ENCODE data around the gene LCTL. TPM values are rescaled to one million over a fixed set of nuclear protein-coding genes. Genes with fewer than 3 reads are reported as not detected.

The LCTL gene
- polyA plus RNA-seq, 1 donor from 2014 or later = not detected

DNA sequence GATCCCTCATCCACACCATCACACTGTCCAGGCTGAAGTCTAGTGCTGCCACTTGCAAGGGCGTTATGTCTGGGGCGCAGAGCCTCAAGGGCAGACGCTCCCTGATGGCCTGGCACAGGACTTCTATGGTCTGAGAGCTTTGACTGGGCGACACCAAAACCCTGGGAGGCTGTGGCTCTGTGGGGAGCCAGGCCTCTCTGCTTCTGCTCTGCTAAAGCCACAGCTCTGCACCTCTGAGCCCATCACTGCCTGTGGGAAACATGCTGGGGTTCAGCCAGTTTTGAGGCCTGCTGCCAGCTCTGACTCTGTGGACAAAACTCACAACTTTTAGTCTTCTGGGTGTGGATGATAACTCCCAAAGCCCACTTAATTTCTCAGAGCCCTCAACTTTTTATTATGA lies 6.3 kb upstream of the LCTL start:
- no peaks in the 10 kb centered on the region for H3K9me3 ChIP-seq (ENCODE audit: low read length)
- H3K4me2 ChIP-seq (ENCODE audit: low read length) = no peak overlapping the region
- no peak overlapping the region for H3K9ac ChIP-seq (ENCODE audit: low read length)
- no peak for TF ChIP-seq SMC3 (conservative IDR thresholded peaks at IDR 0.05; ENCODE audit: poor library complexity)
- no peak for TF ChIP-seq MXI1 (conservative IDR thresholded peaks at IDR 0.05; ENCODE audit: poor library complexity, severe bottlenecking)
- no peak for TF ChIP-seq POLR2AphosphoS5 (IDR thresholded peaks at IDR 0.05)
- TF ChIP-seq EP300 (conservative IDR thresholded peaks at IDR 0.05; ENCODE audit: poor library complexity, severe bottlenecking) = no peak
- TF ChIP-seq, protein P1, sequence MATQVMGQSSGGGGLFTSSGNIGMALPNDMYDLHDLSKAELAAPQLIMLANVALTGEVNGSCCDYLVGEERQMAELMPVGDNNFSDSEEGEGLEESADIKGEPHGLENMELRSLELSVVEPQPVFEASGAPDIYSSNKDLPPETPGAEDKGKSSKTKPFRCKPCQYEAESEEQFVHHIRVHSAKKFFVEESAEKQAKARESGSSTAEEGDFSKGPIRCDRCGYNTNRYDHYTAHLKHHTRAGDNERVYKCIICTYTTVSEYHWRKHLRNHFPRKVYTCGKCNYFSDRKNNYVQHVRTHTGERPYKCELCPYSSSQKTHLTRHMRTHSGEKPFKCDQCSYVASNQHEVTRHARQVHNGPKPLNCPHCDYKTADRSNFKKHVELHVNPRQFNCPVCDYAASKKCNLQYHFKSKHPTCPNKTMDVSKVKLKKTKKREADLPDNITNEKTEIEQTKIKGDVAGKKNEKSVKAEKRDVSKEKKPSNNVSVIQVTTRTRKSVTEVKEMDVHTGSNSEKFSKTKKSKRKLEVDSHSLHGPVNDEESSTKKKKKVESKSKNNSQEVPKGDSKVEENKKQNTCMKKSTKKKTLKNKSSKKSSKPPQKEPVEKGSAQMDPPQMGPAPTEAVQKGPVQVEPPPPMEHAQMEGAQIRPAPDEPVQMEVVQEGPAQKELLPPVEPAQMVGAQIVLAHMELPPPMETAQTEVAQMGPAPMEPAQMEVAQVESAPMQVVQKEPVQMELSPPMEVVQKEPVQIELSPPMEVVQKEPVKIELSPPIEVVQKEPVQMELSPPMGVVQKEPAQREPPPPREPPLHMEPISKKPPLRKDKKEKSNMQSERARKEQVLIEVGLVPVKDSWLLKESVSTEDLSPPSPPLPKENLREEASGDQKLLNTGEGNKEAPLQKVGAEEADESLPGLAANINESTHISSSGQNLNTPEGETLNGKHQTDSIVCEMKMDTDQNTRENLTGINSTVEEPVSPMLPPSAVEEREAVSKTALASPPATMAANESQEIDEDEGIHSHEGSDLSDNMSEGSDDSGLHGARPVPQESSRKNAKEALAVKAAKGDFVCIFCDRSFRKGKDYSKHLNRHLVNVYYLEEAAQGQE (IDR thresholded peaks at IDR 0.05; ENCODE audit: borderline replicate concordance) = no peak
- no peaks in the 10 kb centered on the region for H4K20me1 ChIP-seq (ENCODE audit: insufficient read depth)
- H3K27ac ChIP-seq (ENCODE audit: low read length) = no peak overlapping the region
- H3K79me2 ChIP-seq (replicated peaks; ENCODE audit: insufficient read depth, low read length) = no peaks in the 10 kb centered on the region
- H3F3A ChIP-seq (ENCODE audit: insufficient read depth, low read length, poor library complexity, severe bottlenecking) = no peaks in the 10 kb centered on the region
- no peaks in the 10 kb centered on the region for H3K9me2 ChIP-seq (ENCODE audit: insufficient read depth, low read length)
- H3K36me3 ChIP-seq (ENCODE audit: insufficient read depth, low read length) = no peaks in the 10 kb centered on the region
- H2AFZ ChIP-seq (ENCODE audit: low read depth, low read length) = no peak overlapping the region
- no peak overlapping the region for H3K4me3 ChIP-seq (ENCODE audit: low read length)
- H3K27me3 ChIP-seq (ENCODE audit: insufficient read depth, low read depth, low read length) = no peaks in the 10 kb centered on the region

DNA sequence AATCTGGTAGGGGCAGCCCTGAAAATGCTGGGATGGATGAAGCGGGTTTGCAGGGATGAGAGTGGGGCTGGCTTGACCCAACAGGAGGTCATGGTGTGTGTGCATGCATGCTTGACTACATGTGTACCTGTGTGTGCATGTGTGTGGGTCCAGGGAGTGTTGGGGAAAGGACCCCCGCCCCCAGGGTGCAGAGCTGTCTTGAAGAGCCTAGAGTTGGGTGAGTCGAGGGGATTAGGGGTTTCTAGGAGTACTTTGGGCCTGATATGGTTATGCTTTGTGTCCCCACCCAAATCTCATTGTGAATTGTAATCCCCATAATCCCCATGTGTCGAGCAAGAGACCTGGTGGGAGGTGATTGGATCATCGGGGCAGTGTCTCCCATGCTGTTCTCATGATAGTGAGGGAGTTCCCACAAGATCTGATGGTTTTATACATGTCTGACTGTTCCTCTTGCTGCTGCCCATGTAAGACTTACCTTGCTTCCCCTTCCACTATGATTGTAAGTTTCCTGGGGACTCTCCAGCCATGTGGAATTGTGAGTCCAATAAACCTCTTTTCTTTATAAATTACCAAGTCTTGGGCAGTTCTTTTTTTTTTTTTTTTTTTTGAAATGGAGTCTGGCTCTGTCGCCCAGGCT lies 5.2 kb upstream of the LCTL start:
- H2AFZ ChIP-seq (ENCODE audit: low read depth, low read length) = no peak overlapping the region
- no peaks in the 10 kb centered on the region for H3K9me2 ChIP-seq (ENCODE audit: insufficient read depth, low read length)
- H3K9me3 ChIP-seq (ENCODE audit: low read length) = no peaks in the 10 kb centered on the region
- no peaks in the 10 kb centered on the region for H3K36me3 ChIP-seq (ENCODE audit: insufficient read depth, low read length)
- no peak for TF ChIP-seq MXI1 (conservative IDR thresholded peaks at IDR 0.05; ENCODE audit: poor library complexity, severe bottlenecking)
- TF ChIP-seq EP300 (conservative IDR thresholded peaks at IDR 0.05; ENCODE audit: poor library complexity, severe bottlenecking) = no peak
- no peak for TF ChIP-seq TAF1 (IDR thresholded peaks at IDR 0.05; ENCODE audit: low read depth)
- TF ChIP-seq, protein P1 (IDR thresholded peaks at IDR 0.05; ENCODE audit: borderline replicate concordance) = no peak
- no peak for TF ChIP-seq RAD21 (conservative IDR thresholded peaks at IDR 0.05)
- TF ChIP-seq, protein P2, sequence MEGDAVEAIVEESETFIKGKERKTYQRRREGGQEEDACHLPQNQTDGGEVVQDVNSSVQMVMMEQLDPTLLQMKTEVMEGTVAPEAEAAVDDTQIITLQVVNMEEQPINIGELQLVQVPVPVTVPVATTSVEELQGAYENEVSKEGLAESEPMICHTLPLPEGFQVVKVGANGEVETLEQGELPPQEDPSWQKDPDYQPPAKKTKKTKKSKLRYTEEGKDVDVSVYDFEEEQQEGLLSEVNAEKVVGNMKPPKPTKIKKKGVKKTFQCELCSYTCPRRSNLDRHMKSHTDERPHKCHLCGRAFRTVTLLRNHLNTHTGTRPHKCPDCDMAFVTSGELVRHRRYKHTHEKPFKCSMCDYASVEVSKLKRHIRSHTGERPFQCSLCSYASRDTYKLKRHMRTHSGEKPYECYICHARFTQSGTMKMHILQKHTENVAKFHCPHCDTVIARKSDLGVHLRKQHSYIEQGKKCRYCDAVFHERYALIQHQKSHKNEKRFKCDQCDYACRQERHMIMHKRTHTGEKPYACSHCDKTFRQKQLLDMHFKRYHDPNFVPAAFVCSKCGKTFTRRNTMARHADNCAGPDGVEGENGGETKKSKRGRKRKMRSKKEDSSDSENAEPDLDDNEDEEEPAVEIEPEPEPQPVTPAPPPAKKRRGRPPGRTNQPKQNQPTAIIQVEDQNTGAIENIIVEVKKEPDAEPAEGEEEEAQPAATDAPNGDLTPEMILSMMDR (IDR thresholded peaks at IDR 0.05; ENCODE audit: poor library complexity, severe bottlenecking) = no peak
- no peak for TF ChIP-seq EZH2 (IDR thresholded peaks at IDR 0.05; ENCODE audit: borderline replicate concordance, insufficient read depth, low read length, poor library complexity, severe bottlenecking)
- no peaks in the 10 kb centered on the region for H3F3A ChIP-seq (ENCODE audit: insufficient read depth, low read length, poor library complexity, severe bottlenecking)
- H4K20me1 ChIP-seq (ENCODE audit: insufficient read depth) = no peaks in the 10 kb centered on the region
- no peaks in the 10 kb centered on the region for H3K79me2 ChIP-seq (replicated peaks; ENCODE audit: insufficient read depth, low read length)
- H3K4me3 ChIP-seq (ENCODE audit: low read length) = no peak overlapping the region
- H3K4me2 ChIP-seq (ENCODE audit: low read length) = no peak overlapping the region
- H3K9ac ChIP-seq (ENCODE audit: low read length) = no peak overlapping the region
- no peak overlapping the region for H3K27ac ChIP-seq (ENCODE audit: low read length)
- H3K27me3 ChIP-seq (ENCODE audit: insufficient read depth, low read depth, low read length) = no peaks in the 10 kb centered on the region

Measured in neural cell (in vitro differentiated cells).